Natural killer cell (primary cell): ENCODE data around the gene RNASEH2B. TPM values are rescaled to one million over a fixed set of nuclear protein-coding genes. Genes with fewer than 3 reads are reported as not detected.

ENCODE experiments used
- ATAC-seq, 3 donors: fragments of 150-1000 bp in 2 of 3; fragments of 200-7000 bp in 1 of 3; cut with Tn5 transposase; 1 replicate in 1 of 3; 2 replicates in 2 of 3; pipeline ENCODE4 v1.10.0; 2021; ENCODE audit warnings: mild to moderate bottlenecking in 2 of 3, moderate library complexity in 2 of 3
- DNase-seq, 2 donors: peaks; one replicate each; pipeline versions ENCODE4 v3.0.0 to v3.0.0-alpha.2; 2013 to 2021; ENCODE audit warnings: mixed read lengths in 1 of 2
- H3K27ac ChIP-seq: one replicate; pipeline ENCODE4 v1.5.1; 2013; ENCODE audit warnings: mild to moderate bottlenecking, low read length
- H3K27me3 ChIP-seq: one replicate; pipeline ENCODE4 v1.6.1; 2013; ENCODE audit warnings: low read length; ENCODE audit not compliant: control insufficient read depth, insufficient read depth
- H3K36me3 ChIP-seq: one replicate; pipeline ENCODE4 v1.6.1; 2013; ENCODE audit warnings: low read length; ENCODE audit not compliant: control insufficient read depth, insufficient read depth
- H3K4me1 ChIP-seq: one replicate; pipeline ENCODE4 v1.6.1; 2013; ENCODE audit warnings: low read length; ENCODE audit not compliant: control insufficient read depth, insufficient read depth
- H3K4me3 ChIP-seq: one replicate; pipeline ENCODE4 v1.5.1; 2013; ENCODE audit warnings: low read length
- H3K9me3 ChIP-seq: one replicate; pipeline ENCODE4 v1.6.1; 2013; ENCODE audit warnings: low read length; ENCODE audit not compliant: control insufficient read depth, insufficient read depth
- H3K27ac Mint-ChIP-seq, 2 donors: one replicate each; pipeline ENCODE4 v1.8.0; 2022; ENCODE audit warnings: mild to moderate bottlenecking in 2 of 2, mixed read lengths in 2 of 2, moderate library complexity in 1 of 2
- H3K27me3 Mint-ChIP-seq, 2 donors: one replicate each; pipeline ENCODE4 v1.8.0; 2022; ENCODE audit warnings: low read depth in 2 of 2, mixed read lengths in 2 of 2
- H3K36me3 Mint-ChIP-seq: one replicate; pipeline ENCODE4 v1.8.0; 2022; ENCODE audit warnings: mixed read lengths
- H3K4me1 Mint-ChIP-seq, 2 donors: one replicate each; pipeline ENCODE4 v1.8.0; 2022; ENCODE audit warnings: mixed read lengths in 2 of 2
- H3K4me3 Mint-ChIP-seq: one replicate; pipeline ENCODE4 v1.8.0; 2022; ENCODE audit warnings: mild to moderate bottlenecking, moderate library complexity, mixed read lengths
- H3K9me3 Mint-ChIP-seq, 2 donors: one replicate each; pipeline ENCODE4 v1.8.0; 2022; ENCODE audit warnings: mixed read lengths in 2 of 2
- CTCF ChIP-seq: fragments of 200-600 bp; IDR thresholded peaks from one replicate; pipeline ENCODE4 v1.8.0; 2022; ENCODE audit warnings: antibody characterized with exemption
- WGBS: methylation state at CpG from one replicate; pipeline ENCODE4 v1.1.7; 2013; ENCODE audit warnings: missing lambda C conversion rate; ENCODE audit not compliant: insufficient coverage; 5-methylcytosine and 5-hydroxymethylcytosine counted together
- intact Hi-C: fragments of 100-400 bp; cut with micrococcal nuclease; formaldehyde crosslinking; loops from one replicate; pipeline ENCODE4 v1.14.2; 2022
- total RNA-seq, 4 donors: library from RNA; stranded (reverse); fragments of 120-200 nt in 1 of 4; gene quantifications; one replicate each; pipeline versions ENCODE4 v1.2.3 to v1.2.4, GENCODE V29; 2013 to 2022

RNASEH2B gene
- total RNA-seq, 3 donors from 2014 or later (not counting 1 experiment from before 2014, with no cell fraction given), result 57.9 to 68.7 (median 64.8) TPM

GRCh38 chr13:50969691-50970090 is 60.1 kb downstream of the RNASEH2B start:
- Histone ChIP-seq H3K27ac (no peak overlapping the region), H3K4me1 (no peaks in the 10 kb centered on the region), H3K27me3 (no peaks in the 10 kb centered on the region), H3K4me3 (no peak overlapping the region), H3K36me3 (peaks cover 26% of the 10 kb centered on the region), H3K9me3 (no peaks in the 10 kb centered on the region)
- Mint-ChIP-seq H3K36me3 (peaks cover 12% of the 10 kb centered on the region), H3K4me1 (no peaks in the 10 kb centered on the region), H3K4me3 (no peak overlapping the region), H3K27me3 (no peaks in the 10 kb centered on the region), H3K9me3 (no peaks in the 10 kb centered on the region), H3K27ac (no peak overlapping the region)
- no peak for DNase-seq
- 76% methylated on average over 11 of the region's 11 CpGs for WGBS
- intact Hi-C loops, result no loop called here
- ATAC-seq, result no peak
- TF ChIP-seq CTCF, result no peak

- no peaks in the 10 kb centered on the region for H3K9me3 ChIP-seq
- peaks cover 12% of the 10 kb centered on the region for H3K36me3 Mint-ChIP-seq
These were observed 61.4 kb downstream of the RNASEH2B start for GRCh38 chr13:50970956-50971355.

GRCh38 chr13:50974268-50974667 is 64.7 kb downstream of the RNASEH2B start:
- Histone ChIP-seq H3K9me3 (no peaks in the 10 kb centered on the region), H3K4me1 (no peaks in the 10 kb centered on the region), H3K36me3 (peaks cover 10% of the 10 kb centered on the region), H3K4me3 (no peak overlapping the region), H3K27me3 (no peaks in the 10 kb centered on the region), H3K27ac (no peak overlapping the region)
- ATAC-seq (no peak), DNase-seq (no peak)
- peaks cover 0 to 8% of the 10 kb centered on the region in 2 donors for H3K4me1 Mint-ChIP-seq
- TF ChIP-seq CTCF, result no peak
- intact Hi-C loops, result no loop called here
- H3K36me3 Mint-ChIP-seq, result peaks cover 22% of the 10 kb centered on the region
- H3K9me3 Mint-ChIP-seq, result no peaks in the 10 kb centered on the region
- H3K4me3 Mint-ChIP-seq, result no peak overlapping the region
- H3K27ac Mint-ChIP-seq, result no peak overlapping the region
- no peaks in the 10 kb centered on the region for H3K27me3 Mint-ChIP-seq
- WGBS, result 97% methylated on average over 3 of the region's 3 CpGs

More at GRCh38 chr13:50970956-50971355, 61.4 kb downstream of the RNASEH2B start:
- Histone ChIP-seq H3K27me3 (no peaks in the 10 kb centered on the region), H3K36me3 (peaks cover 21% of the 10 kb centered on the region), H3K4me1 (no peaks in the 10 kb centered on the region), H3K27ac (no peak overlapping the region), H3K4me3 (no peak overlapping the region)
- no peak overlapping the region for H3K27ac Mint-ChIP-seq
- no peaks in the 10 kb centered on the region for H3K9me3 Mint-ChIP-seq
- no peak for TF ChIP-seq CTCF
- no peak for DNase-seq
- ATAC-seq, result no peak
- H3K27me3 Mint-ChIP-seq, result no peaks in the 10 kb centered on the region
- H3K4me1 Mint-ChIP-seq, result no peaks in the 10 kb centered on the region
- no peak overlapping the region for H3K4me3 Mint-ChIP-seq
- intact Hi-C loops, result no loop called here
- WGBS, result 88% methylated on average over 2 of the region's 2 CpGs

GRCh38 chr13:50979187-50979586 is 69.6 kb downstream of the RNASEH2B start:
- H3K4me3 Mint-ChIP-seq, result no peak overlapping the region
- Histone ChIP-seq H3K27me3 (no peaks in the 10 kb centered on the region), H3K9me3 (no peaks in the 10 kb centered on the region), H3K27ac (no peak overlapping the region), H3K4me1 (no peaks in the 10 kb centered on the region), H3K4me3 (no peak overlapping the region), H3K36me3 (peaks cover 3% of the 10 kb centered on the region)
- no peak for TF ChIP-seq CTCF
- intact Hi-C loops, result no loop called here
- peaks cover 0 to 8% of the 10 kb centered on the region in 2 donors for H3K4me1 Mint-ChIP-seq
- H3K27me3 Mint-ChIP-seq, result no peaks in the 10 kb centered on the region
- no peak overlapping the region for H3K27ac Mint-ChIP-seq
- no peaks in the 10 kb centered on the region for H3K9me3 Mint-ChIP-seq
- DNase-seq (no peak), ATAC-seq (no peak)
- H3K36me3 Mint-ChIP-seq, result peaks cover 10% of the 10 kb centered on the region
